GM12891 (cell line): ENCODE data around the gene DHCR7.

Experiments
- PAX5 ChIP-seq: IDR thresholded peaks from 2 replicates; pipeline ENCODE4 v1.6.1; 2011; ENCODE audit warnings: low read length, moderate library complexity, mild to moderate bottlenecking; ENCODE audit not compliant: insufficient read depth, severe bottlenecking
- POLR2A ChIP-seq: IDR thresholded peaks from 2 replicates; pipeline ENCODE4 v1.6.1; 2011; ENCODE audit warnings: low read depth, low read length, control low read depth
- POLR2AphosphoS5 ChIP-seq: IDR thresholded peaks from 2 replicates; pipeline ENCODE4 v1.6.1; 2011; ENCODE audit warnings: low read depth, low read length, control low read depth
- SPI1 ChIP-seq: IDR thresholded peaks from 2 replicates; pipeline ENCODE4 v1.6.1; 2011; ENCODE audit warnings: low read depth, low read length, control low read depth
- TAF1 ChIP-seq: IDR thresholded peaks from 2 replicates; pipeline ENCODE4 v1.6.1; 2011; ENCODE audit warnings: low read depth, low read length, control low read depth

- TF ChIP-seq POLR2A (no peak), POLR2AphosphoS5 (no peak), SPI1 (no peak), TAF1 (no peak), PAX5 (no peak)
Observed at GRCh38 chr11:71470946-71471345, 22.8 kb upstream of the DHCR7 start.
